HUDEP-2 (cell line): ENCODE measurements around the gene SLC12A8.

Source experiments
- DNase-seq, 76 experiments: peaks; one replicate each; lab custom pipeline; 2025; ENCODE audit not compliant: unreplicated experiment in 76 of 76; lab: John Stamatoyannopoulos, UW

SLC12A8 gene

DNA sequence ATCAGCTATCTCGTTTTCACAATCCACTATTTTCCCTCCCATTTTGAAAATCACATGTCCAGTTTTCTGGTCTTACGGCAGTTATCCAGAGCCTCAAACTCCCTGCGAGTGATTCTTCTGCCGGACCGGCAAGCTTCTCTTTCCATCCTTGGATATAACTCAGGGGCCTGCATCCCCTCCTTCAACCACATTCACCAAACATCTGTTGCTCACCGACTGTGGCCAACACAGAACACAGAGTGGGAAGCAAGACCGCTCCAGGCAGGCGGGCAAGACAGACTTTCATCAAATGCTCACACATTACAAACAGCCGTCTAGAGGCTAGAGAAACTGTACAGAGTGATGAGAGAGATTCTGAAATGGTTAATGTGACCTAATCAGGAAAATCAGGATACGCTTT, 7.6 kb upstream of the SLC12A8 start:
- no peak for DNase-seq

DNA sequence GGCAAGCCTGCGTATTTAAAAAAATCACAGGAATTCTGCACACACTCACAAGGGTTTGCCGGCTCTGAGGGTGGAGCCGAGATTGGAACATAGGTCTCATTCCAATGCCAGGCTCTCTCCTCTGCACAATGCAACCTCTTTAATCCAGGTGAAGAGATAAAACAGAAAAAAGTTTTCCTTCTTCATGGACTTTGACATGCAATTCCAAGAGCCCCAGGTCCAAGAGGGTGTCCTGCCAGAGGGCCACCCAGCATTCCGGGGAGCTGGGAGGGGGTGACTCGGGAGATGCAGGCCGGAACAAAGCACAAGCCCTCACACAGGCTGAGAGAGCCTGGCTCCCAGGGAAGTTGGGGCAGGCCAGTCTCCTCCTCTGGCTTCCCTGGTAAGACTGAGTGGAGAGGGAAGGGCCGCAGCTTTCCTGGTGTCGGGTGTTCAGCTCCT, 6.7 kb upstream of the SLC12A8 start:
- no peak for DNase-seq

DNA sequence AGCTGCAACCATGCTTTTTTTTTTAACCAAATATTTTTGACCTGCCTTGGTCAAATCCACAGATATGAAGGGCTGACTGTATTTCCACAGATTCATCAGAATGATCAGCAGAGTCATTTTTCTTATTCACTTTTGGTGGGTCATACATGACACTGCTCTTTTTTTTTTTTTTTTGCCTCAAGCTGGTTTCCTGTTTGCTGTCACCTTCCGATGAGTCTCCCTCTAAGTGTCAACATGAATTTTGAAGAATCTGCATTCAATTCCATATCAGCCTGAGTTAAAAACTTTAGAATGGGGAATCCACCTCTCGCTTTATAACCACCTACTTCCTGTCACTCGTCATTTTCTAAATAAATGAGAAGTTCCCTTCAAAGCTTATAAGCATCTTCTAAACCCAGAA, 2.2 kb upstream of the SLC12A8 start:
- no peak for DNase-seq

DNA sequence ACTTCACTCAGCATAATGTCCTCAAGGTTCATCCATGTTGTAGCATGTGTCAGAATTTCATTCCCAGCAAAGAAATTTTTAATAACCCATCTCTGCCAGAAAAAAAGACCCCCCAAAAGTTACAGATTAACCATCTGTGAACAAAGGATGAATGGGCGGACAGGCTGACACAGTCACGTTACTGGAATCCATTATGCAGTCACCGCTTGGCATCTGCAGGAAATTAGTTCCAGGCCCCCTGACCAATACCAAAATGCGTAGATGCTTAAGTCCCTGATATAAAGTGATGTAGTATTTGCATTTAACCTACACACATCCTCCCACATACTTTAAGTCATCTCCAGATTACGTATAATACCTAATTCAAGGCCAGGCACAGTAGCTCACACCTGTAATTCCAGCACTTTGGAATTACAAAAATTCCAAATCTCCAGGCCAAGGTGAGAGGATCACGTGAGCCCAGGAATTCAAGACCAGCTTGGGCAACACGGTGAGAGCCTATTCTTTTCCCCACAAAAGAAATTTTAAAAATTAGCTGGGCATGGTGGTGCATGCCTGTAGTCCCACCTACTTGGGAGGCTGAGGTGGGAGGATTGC, 1.5 kb upstream of the SLC12A8 start:
- no peak for DNase-seq

DNA sequence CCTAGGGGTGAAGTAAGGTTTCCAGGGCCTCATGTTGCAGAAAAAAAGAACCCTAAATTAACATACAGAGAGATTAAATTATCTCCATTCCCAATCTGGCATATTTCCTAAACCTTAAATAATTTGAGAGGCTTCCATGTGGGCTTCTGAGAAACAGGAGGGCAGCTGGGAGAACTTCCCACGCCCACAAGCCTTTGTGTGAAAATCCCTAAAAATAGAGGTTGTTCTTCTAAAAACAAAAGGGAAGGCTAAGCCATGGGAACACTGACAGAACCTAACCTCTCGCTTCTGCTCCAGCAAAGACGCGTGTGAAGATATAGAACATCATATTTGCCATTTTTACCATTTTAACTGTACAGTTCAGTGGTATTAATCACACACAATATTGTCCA, 812 bp upstream of the SLC12A8 start:
- no peak for DNase-seq

DNA sequence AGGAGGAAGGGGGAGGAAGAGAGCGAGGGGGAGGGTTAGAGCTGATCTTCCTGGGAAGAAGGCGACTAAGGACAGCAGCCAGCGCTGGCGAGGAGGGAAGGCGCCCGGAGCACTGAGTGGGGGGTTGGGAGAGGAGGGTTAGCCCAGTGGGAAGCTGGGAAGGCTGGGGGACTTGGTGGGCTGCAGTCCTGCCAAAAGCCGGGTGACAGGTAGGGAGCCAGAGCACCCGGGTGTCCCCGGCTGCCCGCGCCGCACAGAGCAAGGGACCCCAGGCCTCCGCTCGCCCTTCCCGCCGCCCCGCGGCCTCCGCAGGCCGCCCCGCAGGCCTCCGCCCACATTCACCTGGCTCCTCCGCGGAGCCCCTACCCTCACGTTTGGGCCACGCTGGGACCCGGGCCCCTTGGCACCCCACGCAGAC, 448 bp downstream of the SLC12A8 start:
- DNase-seq = no peak

DNA sequence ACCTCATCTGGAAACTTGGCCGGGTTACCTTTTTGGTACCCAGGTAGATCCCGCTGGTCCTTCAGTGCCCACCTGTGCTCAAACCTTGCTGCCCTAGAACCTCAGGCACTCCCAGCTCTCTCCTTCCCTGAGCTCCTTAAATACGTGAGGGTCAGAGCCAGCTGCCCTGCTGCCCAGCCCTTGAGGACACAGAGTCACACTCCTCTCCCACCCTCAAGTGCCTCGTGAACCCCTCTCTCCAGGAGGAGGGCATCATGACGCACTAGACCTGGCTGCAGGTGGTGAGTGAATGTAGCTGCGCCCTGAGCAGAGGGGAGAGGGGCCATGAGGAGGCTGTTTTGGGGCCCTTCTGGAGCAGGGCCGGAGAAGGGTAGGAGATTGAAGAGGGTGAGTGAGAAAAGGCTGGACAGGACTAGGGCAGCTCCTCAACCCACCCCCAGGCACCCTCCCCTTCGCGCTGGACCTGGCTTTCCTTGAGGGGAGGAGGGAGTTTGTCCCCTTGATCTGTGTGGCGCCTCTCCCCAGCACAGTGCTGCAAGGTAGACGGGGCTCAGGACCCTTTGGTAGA, 941 bp downstream of the SLC12A8 start:
- DNase-seq = peak in 1 of 76 experiments; percentile 8

DNA sequence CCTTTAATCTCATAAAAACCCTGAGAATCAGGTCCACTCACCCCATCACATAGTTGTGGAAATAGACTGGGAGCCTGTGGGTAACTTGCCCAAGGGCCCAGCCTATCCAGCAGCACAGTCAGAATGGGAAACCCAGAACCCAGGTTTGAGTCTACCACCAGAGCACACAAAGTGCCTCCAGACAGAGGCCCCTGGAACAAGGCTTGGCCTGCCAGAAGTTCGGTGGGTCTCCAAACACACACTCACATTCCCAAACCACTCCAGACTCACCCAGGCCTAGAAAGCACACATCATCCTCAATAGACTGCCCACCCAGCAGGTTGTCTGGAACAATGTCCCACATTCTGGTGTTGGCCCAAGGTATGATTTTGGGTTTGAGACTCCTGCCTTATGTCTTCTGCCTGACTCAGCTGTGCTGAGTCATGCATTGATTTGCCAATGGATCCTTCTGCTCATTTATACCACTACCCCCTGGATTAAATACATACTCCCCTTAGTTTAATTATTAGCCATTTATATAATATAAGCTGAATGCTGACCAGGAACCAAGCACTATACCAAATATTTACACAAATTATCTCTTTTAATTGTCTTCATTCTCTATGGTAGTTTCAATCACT, 4.5 kb downstream of the SLC12A8 start:
- no peak for DNase-seq

DNA sequence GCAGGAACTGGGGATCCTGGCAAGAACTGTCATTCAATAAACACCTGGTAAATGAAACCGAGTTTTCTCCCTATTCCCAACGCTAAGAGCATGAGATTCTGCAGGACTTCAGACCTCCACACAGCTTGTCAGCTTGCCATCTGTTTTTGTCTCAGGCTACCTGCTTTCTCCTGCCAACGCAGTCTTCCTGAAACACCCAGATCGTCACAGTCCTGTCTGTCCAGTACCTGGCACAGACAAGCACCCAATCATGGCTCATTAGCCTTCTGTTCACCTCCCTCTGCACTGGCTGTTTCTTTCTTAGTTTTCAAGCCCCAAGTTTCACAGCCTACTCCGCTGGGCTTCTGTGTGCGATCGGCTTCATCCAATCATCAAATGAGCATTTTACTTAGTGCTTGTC, 5.0 kb downstream of the SLC12A8 start:
- no peak for DNase-seq

DNA sequence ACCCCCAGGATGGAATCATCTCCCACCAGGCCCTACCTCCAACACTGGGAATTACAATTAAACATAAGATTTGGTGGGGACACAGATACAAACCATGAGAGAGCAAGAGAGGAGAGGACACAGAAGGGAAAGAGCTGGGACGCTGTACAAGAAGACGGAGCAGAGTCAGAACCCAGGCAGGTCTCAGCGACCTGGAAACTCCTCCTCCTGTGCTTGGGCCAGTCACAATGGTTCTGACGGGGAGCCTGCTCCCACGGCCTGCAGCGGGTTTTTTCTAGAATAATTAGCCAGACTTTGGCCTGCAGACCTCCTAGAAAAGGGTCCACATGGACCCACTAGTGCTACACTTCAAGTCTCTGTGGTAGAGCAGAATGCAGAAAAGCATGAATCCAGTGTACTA, 5.6 kb downstream of the SLC12A8 start:
- no peak for DNase-seq

DNA sequence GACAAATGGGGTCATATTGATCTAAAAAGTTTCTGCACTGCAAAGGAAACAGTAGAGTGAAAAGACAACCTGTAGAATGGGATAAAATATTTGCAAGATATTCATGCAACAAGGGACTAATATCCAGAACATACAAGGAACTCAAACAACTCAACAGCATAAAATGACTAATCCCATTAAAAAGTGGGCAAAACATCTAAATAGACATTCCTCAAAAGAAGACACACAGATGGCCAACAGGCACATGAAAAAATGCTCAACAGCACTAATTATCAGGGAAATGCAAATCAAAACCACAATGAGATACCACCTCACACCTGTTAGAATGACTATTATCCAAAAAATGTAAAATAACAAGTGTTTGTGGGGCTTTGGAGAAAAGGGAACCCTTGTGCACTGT, 8.8 kb downstream of the SLC12A8 start:
- no peak for DNase-seq

DNA sequence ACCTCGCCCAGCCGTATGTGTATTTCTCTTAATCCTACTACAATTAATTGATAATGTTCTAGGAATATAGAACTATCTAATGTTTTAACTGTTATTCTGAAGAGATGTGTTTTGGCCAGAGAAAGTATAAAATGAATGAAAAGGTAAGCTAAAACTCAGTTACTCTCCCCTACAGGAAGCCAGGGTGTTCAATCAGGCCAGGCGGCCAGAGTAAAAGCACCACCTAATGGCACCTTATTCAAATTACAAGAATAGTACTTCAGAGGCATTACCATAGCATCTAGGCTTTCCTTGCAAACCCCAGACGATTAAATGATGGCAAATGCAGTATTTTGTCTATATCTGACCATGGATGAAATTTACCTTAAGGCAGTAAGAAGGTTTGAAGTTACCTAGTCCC, 10.4 kb downstream of the SLC12A8 start:
- peak in 2 of 76 experiments; percentile 4 to 13 for DNase-seq

DNA sequence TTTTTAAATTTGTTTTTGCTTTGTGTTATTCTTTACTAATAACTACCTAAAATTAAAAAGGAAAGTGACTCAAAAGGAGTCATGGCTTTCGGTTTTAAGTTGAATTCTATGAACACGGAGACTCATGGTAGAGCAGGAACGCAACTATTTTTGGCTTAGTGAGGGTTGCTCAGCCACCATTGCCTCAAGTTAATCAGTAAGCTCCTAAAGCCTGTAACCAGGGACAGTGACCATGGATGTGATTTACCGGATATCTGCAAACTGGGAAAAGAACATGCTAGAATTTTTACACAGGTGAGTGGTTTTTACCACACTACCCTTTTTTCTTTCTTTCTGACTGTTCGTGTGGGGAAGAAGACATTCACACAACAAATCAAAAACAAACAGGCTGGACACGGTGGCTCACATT, 11.8 kb downstream of the SLC12A8 start:
- no peak for DNase-seq

DNA sequence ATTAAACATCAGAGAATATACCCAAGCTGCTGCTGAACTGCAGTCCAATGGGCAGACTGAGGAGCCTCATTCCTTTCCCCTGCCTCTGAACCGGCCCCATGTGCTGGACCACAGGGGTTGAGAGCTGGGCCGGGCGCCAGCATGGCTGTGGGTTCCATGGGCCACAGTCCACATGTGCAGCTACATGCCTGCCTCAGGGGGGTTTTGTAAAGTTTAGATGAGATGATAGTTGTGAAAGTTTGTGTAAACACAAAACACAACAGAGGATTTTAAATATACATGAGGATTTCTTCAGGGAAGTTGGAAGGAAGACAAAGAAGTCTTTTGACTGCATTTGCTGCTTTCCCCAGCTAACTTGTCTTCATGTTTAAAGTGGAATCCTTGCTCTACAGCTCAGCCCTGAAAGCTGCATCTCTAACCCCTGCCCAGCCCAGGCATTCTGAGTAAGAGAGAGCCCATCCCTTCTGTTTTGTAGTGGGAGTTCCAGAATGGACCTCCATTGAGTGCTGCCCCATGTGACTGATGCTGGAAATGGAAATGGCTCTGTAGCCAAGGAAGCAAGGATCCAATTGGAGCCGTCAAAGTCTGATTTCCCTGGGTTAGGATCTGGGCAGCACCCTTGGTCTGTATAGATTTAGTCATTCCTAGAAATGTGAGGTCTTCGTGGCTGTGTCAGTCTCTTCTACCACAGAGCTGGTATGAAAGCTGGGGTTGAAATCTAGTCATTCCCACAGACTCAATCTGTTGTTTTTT, 17.5 kb downstream of the SLC12A8 start:
- DNase-seq = no peak

DNA sequence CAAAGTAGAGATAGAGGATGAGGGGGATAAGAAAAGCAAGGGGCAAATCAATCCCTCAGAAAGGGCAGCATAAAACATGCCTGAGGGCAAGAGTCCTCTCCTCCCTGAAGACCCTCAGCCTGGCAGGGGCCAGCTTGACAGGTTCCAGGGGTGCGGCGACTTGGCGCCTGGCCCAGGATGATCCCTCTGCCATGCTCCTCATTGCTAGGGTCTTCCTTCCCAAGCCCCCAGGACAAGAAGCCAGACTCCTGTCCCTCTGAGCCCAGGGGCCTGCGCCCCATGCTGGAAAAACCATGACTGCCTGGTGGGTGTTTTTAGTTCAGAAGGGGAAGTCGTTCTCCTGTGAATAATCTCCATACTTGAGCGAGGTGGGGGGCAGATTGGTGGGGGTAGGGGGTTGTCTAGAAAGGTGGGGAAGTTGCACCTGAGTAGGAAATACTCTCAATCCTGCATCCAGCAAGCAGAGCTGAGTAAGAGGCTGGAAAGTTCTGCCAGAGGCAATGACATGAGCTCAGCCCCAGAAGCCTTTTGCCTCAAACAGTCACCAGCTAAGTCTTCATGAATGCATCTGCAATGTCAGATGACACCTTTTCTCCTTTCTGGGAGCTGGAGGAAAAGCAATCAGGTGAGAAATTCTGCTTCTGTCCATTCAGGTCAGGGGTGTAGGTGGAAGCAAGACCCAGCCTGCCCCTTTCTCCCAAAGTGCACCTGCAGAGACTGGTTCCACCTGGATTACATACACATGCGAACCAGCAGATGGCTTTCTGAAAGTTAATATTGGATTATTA, 18.3 kb downstream of the SLC12A8 start:
- no peak for DNase-seq

DNA sequence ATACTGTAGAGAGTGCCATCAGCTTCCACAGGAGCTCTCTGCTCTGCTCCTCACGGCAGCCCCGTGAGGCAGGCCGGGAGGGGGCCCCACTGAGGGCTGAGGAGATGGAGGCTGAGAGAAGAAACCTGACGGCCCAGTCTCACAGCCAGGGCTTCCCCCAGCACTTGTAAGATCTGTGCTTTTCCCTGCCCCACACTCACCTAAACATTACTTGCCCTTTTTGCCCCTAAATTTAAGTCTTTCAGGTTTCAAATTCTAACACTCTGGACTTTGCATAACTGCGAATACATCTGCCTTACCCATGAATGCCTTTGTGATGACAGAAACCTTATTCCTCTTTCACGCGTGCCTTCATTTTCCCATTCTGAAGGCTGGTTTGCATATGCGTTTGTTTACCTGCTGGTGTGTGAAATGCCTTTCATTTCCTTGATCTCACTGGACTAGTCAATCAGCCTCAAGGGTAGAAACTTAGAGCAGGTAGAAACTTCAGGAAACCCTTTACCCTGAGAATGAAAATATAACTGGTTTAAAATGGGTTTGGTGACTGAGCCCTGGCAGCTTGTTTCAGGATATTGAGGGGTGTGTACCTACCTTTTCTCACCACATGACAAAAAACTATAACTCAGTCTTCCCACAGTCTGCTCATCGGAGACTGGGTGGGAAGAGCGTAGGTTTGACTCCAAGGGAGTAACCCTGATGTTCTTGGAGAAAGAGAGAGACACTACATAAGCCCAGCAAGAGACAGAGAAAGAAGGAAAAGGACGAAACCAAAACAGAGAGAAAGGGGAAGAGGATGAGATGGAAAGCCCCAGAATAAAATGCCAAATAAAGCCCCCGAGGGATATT, 20.1 kb downstream of the SLC12A8 start:
- DNase-seq = no peak

DNA sequence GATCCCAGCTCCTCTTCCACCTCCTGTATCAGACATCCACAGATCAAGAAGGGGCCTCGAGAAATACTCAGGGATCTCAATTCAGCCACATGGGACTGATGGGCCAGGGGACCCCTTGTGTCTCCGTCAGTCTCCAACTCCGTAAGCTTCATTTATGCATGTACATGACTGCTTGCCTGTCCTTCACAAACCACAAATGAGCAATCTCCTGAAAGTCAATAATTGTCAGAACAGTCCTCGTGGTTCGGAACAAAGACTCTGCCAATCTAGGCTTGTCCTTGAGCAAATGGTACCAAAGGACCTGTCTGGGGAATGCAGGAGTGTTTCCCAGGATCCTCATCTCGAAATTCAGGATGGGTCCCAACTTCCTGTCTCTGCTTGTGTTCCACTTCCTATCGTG, 20.8 kb downstream of the SLC12A8 start:
- DNase-seq = no peak

DNA sequence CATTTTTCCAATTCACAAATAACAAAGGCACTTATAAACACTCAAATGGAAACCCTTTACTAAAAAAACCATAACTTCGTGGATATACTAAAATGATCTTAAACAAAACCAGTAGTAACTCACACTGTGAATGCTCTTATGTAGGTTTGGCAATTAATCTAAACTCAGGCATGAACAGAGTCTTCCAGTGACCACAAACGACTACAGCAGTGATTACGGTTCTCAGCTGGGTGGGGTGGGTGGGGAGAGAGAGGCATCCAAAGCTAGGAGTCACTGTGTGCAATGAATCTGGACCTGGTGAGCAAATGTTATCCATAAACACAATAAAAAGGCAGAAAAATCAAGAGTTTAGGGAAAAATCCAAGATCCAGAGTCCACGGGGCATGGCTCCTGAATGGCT, 21.3 kb downstream of the SLC12A8 start:
- no peak for DNase-seq

DNA sequence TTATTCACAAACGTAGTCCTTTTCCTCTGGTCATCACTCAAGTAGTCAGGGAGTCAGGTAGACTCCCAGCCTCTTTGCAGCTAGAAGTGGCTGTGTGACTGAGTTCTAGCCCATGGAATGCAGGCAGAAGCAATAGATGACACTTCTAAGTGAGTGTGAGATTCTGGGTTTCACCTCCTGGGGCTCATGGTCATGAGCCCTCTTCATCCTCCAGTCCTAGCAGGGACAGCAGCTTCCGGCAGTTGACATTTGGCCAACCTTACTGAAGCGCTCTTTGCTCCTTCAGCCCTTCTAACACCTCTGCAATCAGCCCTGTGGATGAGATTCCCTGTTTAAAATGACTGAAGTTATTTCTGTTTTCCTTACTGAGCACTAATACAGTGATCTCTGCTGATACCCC, 21.8 kb downstream of the SLC12A8 start:
- no peak for DNase-seq
